Astrocyte (in vitro differentiated cells and primary cell): ENCODE results near the gene SAC3D1. TPM values are rescaled to one million over a fixed set of nuclear protein-coding genes. Genes with fewer than 3 reads are reported as not detected.
"Not testable (repeated sequence)": the region's sequence is repeated elsewhere in the genome, so short reads cannot be mapped to it uniquely, and the experiment has no call there.

Experiments
- DNase-seq: peaks from one replicate; pipeline ENCODE4 v3.0.0-alpha.2; 2010; ENCODE audit warnings: low read depth
- FAIRE-seq: peaks from 2 replicates; lab custom pipeline; 2011; peaks lifted over from hg19 to GRCh38; lab: Jason Lieb, UNC
- H2AFZ ChIP-seq: 2 replicates; pipeline ENCODE4 v1.6.0; 2012; ENCODE audit warnings: low read depth, low read length, inconsistent platforms
- H3K27ac ChIP-seq: 2 replicates; pipeline ENCODE4 v1.5.1; 2011; ENCODE audit warnings: low read depth, low read length, inconsistent platforms
- H3K27me3 ChIP-seq: 2 replicates; pipeline ENCODE4 v1.6.0; 2011; ENCODE audit warnings: low read length, inconsistent platforms; ENCODE audit not compliant: insufficient read depth
- H3K36me3 ChIP-seq: 2 replicates; pipeline ENCODE4 v1.5.1; 2011; ENCODE audit warnings: low read length, inconsistent platforms; ENCODE audit not compliant: insufficient read depth
- H3K4me1 ChIP-seq: 2 replicates; pipeline ENCODE4 v1.5.1; 2011; ENCODE audit warnings: low read length, inconsistent platforms; ENCODE audit not compliant: insufficient read depth
- H3K4me2 ChIP-seq: 2 replicates; pipeline ENCODE4 v1.6.0; 2012; ENCODE audit warnings: low read length, inconsistent platforms
- H3K4me3 ChIP-seq: 2 replicates; pipeline ENCODE4 v1.5.1; 2011; ENCODE audit warnings: low read depth, mild to moderate bottlenecking, low read length, inconsistent platforms; ENCODE audit not compliant: insufficient read depth
- H3K79me2 ChIP-seq: 2 replicates; pipeline ENCODE4 v1.6.0; 2012; ENCODE audit warnings: mild to moderate bottlenecking, low read length, inconsistent platforms; ENCODE audit not compliant: insufficient read depth
- H3K9ac ChIP-seq: 2 replicates; pipeline ENCODE4 v1.6.0; 2012; ENCODE audit warnings: mild to moderate bottlenecking, low read length, inconsistent platforms
- H3K9me3 ChIP-seq: 2 replicates; pipeline ENCODE4 v1.5.1; 2012; ENCODE audit warnings: low read depth, mild to moderate bottlenecking, low read length, inconsistent platforms; ENCODE audit not compliant: insufficient read depth
- H4K20me1 ChIP-seq: 2 replicates; pipeline ENCODE4 v1.6.0; 2012; ENCODE audit warnings: low read length, inconsistent platforms; ENCODE audit not compliant: insufficient read depth
- H3K27ac Mint-ChIP-seq: one replicate; pipeline ENCODE4 v1.8.0; 2021; ENCODE audit warnings: mild to moderate bottlenecking, mixed read lengths; ENCODE audit not compliant: unreplicated experiment
- H3K27me3 Mint-ChIP-seq: one replicate; pipeline ENCODE4 v1.8.0; 2021; ENCODE audit warnings: low read depth, mixed read lengths; ENCODE audit not compliant: unreplicated experiment
- H3K36me3 Mint-ChIP-seq: one replicate; pipeline ENCODE4 v1.8.0; 2021; ENCODE audit warnings: low read depth, mixed read lengths; ENCODE audit not compliant: unreplicated experiment
- H3K4me1 Mint-ChIP-seq: one replicate; pipeline ENCODE4 v1.8.0; 2021; ENCODE audit warnings: low read depth, mixed read lengths; ENCODE audit not compliant: unreplicated experiment
- H3K4me3 Mint-ChIP-seq: one replicate; pipeline ENCODE4 v1.8.0; 2021; ENCODE audit warnings: mild to moderate bottlenecking, moderate library complexity, mixed read lengths; ENCODE audit not compliant: unreplicated experiment
- H3K9me3 Mint-ChIP-seq: one replicate; pipeline ENCODE4 v1.8.0; 2021; ENCODE audit warnings: mild to moderate bottlenecking, mixed read lengths; ENCODE audit not compliant: unreplicated experiment
- CTCF ChIP-seq: IDR thresholded peaks from 2 replicates; pipeline ENCODE4 v1.5.1; 2011; ENCODE audit warnings: low read depth, mild to moderate bottlenecking, inconsistent platforms, low read length, moderate library complexity; ENCODE audit not compliant: insufficient read depth
- EZH2 ChIP-seq: IDR thresholded peaks from 2 replicates; pipeline ENCODE4 v1.6.1; 2012; ENCODE audit warnings: mild to moderate bottlenecking, low read length, inconsistent platforms; ENCODE audit not compliant: insufficient read depth
- total RNA-seq: library from RNA; stranded (reverse); gene quantifications from 2 replicates; pipeline ENCODE4 v1.2.1, GENCODE V29; 2021

Gene SAC3D1
- total RNA-seq, 1 donor from 2014 or later: 14.6 TPM

GRCh38 chr11:65021003-65021402 lies 20.0 kb upstream of the SAC3D1 start:
- Histone ChIP-seq H4K20me1 (no peaks in the 10 kb centered on the region), H2AFZ (no peak overlapping the region), H3K79me2 (peaks cover 7% of the 10 kb centered on the region), H3K9me3 (no peaks in the 10 kb centered on the region), H3K9ac (no peak overlapping the region), H3K27me3 (no peaks in the 10 kb centered on the region), H3K36me3 (no peaks in the 10 kb centered on the region), H3K4me2 (no peak overlapping the region), H3K4me1 (no peaks in the 10 kb centered on the region), H3K27ac (no peak overlapping the region), H3K4me3 (no peak overlapping the region)
- H3K4me1 Mint-ChIP-seq: no peaks in the 10 kb centered on the region
- H3K9me3 Mint-ChIP-seq: no peaks in the 10 kb centered on the region
- no peak overlapping the region for H3K4me3 Mint-ChIP-seq
- DNase-seq: no peak
- no peak for FAIRE-seq
- H3K36me3 Mint-ChIP-seq: peaks cover 18% of the 10 kb centered on the region
- H3K27me3 Mint-ChIP-seq: peaks cover 2% of the 10 kb centered on the region
- no peak overlapping the region for H3K27ac Mint-ChIP-seq
- no peak for TF ChIP-seq EZH2

- H3K36me3 Mint-ChIP-seq: peaks cover 18% of the 10 kb centered on the region
- no peak for DNase-seq
- H3K4me3 Mint-ChIP-seq: no peak overlapping the region
These were observed 19.5 kb upstream of the SAC3D1 start for GRCh38 chr11:65021509-65021908.

DNA sequence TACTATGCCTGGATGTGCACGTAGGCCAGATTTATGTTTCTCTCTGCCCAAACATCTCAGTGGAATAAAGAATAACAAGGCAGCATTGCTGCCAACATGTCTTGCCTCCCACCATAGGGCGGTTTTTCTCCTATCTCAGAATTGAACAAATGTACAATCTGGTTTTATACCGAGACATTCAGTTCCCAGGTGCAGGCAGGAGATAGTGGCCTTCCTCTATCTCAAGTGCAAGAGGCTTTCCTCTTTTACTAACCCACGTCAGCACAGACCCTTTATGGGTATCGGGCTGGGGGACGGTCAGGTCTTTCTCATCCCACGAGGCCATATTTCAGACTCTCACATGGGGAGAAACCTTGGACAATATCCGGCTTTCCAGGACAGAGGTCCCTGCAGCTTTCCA lies 17.5 kb upstream of the SAC3D1 start:
- not testable (repeated sequence) for H3K9me3 Mint-ChIP-seq, FAIRE-seq, DNase-seq, H3K79me2 ChIP-seq, H3K4me1 Mint-ChIP-seq, H3K27ac ChIP-seq, H3K9me3 ChIP-seq, H3K4me2 ChIP-seq, H3K27me3 ChIP-seq, H4K20me1 ChIP-seq, H2AFZ ChIP-seq, H3K9ac ChIP-seq, H3K4me3 ChIP-seq, H3K4me3 Mint-ChIP-seq, H3K4me1 ChIP-seq, H3K36me3 ChIP-seq, H3K27ac Mint-ChIP-seq, H3K27me3 Mint-ChIP-seq
- H3K36me3 Mint-ChIP-seq: peaks cover 15% of the 10 kb centered on the region

More at GRCh38 chr11:65021509-65021908, 19.5 kb upstream of the SAC3D1 start:
- no peak overlapping the region for H3K4me3 ChIP-seq
- no peaks in the 10 kb centered on the region for H3K4me1 ChIP-seq
- peaks cover 2% of the 10 kb centered on the region for H3K27me3 Mint-ChIP-seq
- no peak for FAIRE-seq
- no peak overlapping the region for H3K9ac ChIP-seq
- H3K4me1 Mint-ChIP-seq: no peaks in the 10 kb centered on the region
- H3K4me2 ChIP-seq: no peak overlapping the region
- no peak overlapping the region for H3K27ac ChIP-seq
- H3K9me3 Mint-ChIP-seq: no peaks in the 10 kb centered on the region
- peaks cover 5% of the 10 kb centered on the region for H3K79me2 ChIP-seq
- TF ChIP-seq EZH2: no peak
- no peak for TF ChIP-seq CTCF
- no peaks in the 10 kb centered on the region for H3K9me3 ChIP-seq
- H3K27ac Mint-ChIP-seq: no peak overlapping the region
- no peak overlapping the region for H2AFZ ChIP-seq
- H3K27me3 ChIP-seq: no peaks in the 10 kb centered on the region
- H4K20me1 ChIP-seq: no peaks in the 10 kb centered on the region
- H3K36me3 ChIP-seq: no peaks in the 10 kb centered on the region
